ENCODE results near the gene KRTAP13-2. TPM values are rescaled to one million over a fixed set of nuclear protein-coding genes. Genes with fewer than 3 reads are reported as not detected.

Gene KRTAP13-2
- total and polyA plus RNA-seq, 10 donors, result not detected

DNA sequence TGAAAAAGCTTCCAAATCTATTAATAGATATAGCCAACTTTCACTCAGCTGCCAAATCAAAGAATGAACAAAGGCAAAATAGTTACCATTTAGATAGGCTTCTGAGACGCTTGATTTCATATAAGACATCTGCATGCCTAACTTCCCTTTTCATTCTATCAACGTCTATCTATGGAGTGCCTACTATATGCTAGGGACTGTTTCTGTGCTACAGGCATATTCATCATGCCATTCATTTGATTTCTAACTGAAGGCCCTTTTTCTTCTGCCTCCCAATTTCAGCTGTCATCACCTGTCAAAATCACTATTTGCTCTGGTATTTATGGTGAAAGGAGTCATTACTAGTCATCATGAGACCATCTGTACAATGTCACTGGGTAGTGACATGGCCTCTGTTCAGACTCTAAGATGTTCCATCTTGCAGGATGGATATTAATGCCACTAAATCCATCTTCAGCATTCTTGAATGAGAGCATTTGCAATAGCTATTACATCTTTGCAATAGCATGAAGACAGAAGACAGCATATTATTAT is 19.5 kb upstream of the KRTAP13-2 start:
- H3K4me1 ChIP-seq, result no peaks in the 10 kb centered on the region
- peaks cover 0 to 22% (median 11%) of the 10 kb centered on the region in 8 donors for H3K9me3 ChIP-seq
- no peak for TF ChIP-seq POLR2AphosphoS5 (IDR thresholded peaks at IDR 0.05)
- TF ChIP-seq, protein P1, sequence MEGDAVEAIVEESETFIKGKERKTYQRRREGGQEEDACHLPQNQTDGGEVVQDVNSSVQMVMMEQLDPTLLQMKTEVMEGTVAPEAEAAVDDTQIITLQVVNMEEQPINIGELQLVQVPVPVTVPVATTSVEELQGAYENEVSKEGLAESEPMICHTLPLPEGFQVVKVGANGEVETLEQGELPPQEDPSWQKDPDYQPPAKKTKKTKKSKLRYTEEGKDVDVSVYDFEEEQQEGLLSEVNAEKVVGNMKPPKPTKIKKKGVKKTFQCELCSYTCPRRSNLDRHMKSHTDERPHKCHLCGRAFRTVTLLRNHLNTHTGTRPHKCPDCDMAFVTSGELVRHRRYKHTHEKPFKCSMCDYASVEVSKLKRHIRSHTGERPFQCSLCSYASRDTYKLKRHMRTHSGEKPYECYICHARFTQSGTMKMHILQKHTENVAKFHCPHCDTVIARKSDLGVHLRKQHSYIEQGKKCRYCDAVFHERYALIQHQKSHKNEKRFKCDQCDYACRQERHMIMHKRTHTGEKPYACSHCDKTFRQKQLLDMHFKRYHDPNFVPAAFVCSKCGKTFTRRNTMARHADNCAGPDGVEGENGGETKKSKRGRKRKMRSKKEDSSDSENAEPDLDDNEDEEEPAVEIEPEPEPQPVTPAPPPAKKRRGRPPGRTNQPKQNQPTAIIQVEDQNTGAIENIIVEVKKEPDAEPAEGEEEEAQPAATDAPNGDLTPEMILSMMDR (IDR thresholded peaks at IDR 0.05 in 8 of 11, conservative IDR thresholded peaks at IDR 0.05 in 3 of 11), result no peak
- no peak for TF ChIP-seq POLR2A (IDR thresholded peaks at IDR 0.05)
- H3K36me3 ChIP-seq, result no peaks in the 10 kb centered on the region
- DNase-seq, result no peak
- 57 to 74% (median 66%) methylated on average over 2 of the region's 2 CpGs for WGBS, 5 donors
- H3K27ac ChIP-seq, result no peak overlapping the region
- intact Hi-C loops (cut with DNase I; ENCODE audit: low total_unique reads), result no loop called here
- H3K4me3 ChIP-seq, result no peak overlapping the region
- no peaks in the 10 kb centered on the region for H3K27me3 ChIP-seq (replicated peaks in 1 of 7)

DNA sequence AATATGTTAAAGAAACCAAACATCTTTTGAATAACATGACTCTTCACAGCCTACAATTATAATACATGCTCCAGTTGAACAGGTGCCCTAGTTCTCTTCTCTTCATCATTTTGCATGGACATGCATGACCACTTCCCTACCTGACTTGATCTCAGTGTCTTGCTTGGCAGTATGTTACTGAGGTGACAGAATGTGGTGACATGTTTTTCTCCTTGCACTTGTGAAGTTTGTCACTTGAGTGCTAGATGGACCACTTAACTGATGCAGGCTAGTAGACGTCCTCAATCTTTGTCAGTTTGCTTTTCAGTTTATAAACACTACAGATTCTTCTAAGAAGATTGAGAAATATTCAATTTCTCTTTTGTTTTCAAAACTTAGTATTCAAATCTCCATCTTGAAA is 10.1 kb upstream of the KRTAP13-2 start:
- TF ChIP-seq, protein P1 (IDR thresholded peaks at IDR 0.05 in 8 of 11, conservative IDR thresholded peaks at IDR 0.05 in 3 of 11), result no peak
- TF ChIP-seq POLR2A (IDR thresholded peaks at IDR 0.05) (no peak), POLR2AphosphoS5 (IDR thresholded peaks at IDR 0.05) (no peak)
- H3K4me1 ChIP-seq, result no peaks in the 10 kb centered on the region
- no peak overlapping the region for H3K27ac ChIP-seq
- no peak for DNase-seq
- 25 to 56% (median 48%) methylated on average over 1 of the region's 1 CpG for WGBS, 5 donors
- H3K9me3 ChIP-seq, result no peaks in the 10 kb centered on the region
- no peak overlapping the region for H3K4me3 ChIP-seq
- intact Hi-C loops (cut with DNase I; ENCODE audit: low total_unique reads), result no loop called here
- no peaks in the 10 kb centered on the region for H3K36me3 ChIP-seq
- H3K27me3 ChIP-seq (replicated peaks in 1 of 7), result no peaks in the 10 kb centered on the region

DNA sequence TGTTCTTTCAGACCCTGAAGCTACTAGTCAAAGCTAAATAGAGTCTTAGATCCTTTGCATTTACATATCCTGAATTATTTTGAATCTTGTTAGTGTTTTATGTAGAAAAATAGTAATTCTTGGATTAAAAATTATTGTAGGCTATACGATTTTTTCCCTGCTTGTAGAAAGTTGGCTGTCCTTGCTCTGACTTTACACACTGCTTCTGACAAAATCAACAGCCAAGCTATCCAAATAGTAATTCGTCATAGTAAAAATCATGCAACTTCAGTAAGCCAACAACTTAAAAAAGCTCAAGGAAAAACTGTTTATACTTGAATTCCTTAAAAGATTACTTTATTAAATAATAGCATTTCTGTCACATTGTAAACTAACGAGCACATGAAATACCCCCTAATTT is 16.2 kb downstream of the KRTAP13-2 start:
- no peak for DNase-seq
- intact Hi-C loops (cut with DNase I; ENCODE audit: low total_unique reads), result no loop called here
- no peaks in the 10 kb centered on the region for H3K36me3 ChIP-seq
- H3K4me1 ChIP-seq, result no peaks in the 10 kb centered on the region
- H3K27ac ChIP-seq, result no peak overlapping the region
- no peak overlapping the region for H3K4me3 ChIP-seq
- no peak for TF ChIP-seq POLR2A (IDR thresholded peaks at IDR 0.05)
- no peak for TF ChIP-seq POLR2AphosphoS5 (IDR thresholded peaks at IDR 0.05)
- TF ChIP-seq, protein P1 (IDR thresholded peaks at IDR 0.05 in 8 of 11, conservative IDR thresholded peaks at IDR 0.05 in 3 of 11), result no peak
- H3K9me3 ChIP-seq, result no peaks in the 10 kb centered on the region
- H3K27me3 ChIP-seq (replicated peaks in 1 of 7), result no peaks in the 10 kb centered on the region
- WGBS, 5 donors, result 64 to 80% (median 68%) methylated on average over 3 of the region's 3 CpGs

- DNase-seq, result no peak
- intact Hi-C loops (cut with DNase I; ENCODE audit: low total_unique reads), result no loop called here
- no peaks in the 10 kb centered on the region for H3K9me3 ChIP-seq
- H3K4me1 ChIP-seq, result no peaks in the 10 kb centered on the region
- TF ChIP-seq, protein P1 (IDR thresholded peaks at IDR 0.05 in 8 of 11, conservative IDR thresholded peaks at IDR 0.05 in 3 of 11), result no peak
- TF ChIP-seq POLR2A (IDR thresholded peaks at IDR 0.05) (no peak), POLR2AphosphoS5 (IDR thresholded peaks at IDR 0.05) (no peak)
- no peaks in the 10 kb centered on the region for H3K36me3 ChIP-seq
- no peaks in the 10 kb centered on the region for H3K27me3 ChIP-seq (replicated peaks in 1 of 7)
- H3K27ac ChIP-seq, result no peak overlapping the region
- H3K4me3 ChIP-seq, result no peak overlapping the region
- WGBS, 5 donors, result 68 to 85% (median 73%) methylated on average over 1 of the region's 1 CpG
These were observed 17.6 kb downstream of the KRTAP13-2 start for GRCh38 chr21:30354308-30355005.
